Measurements from ENCODE around the gene TRAPPC11.

Gene TRAPPC11

DNA sequence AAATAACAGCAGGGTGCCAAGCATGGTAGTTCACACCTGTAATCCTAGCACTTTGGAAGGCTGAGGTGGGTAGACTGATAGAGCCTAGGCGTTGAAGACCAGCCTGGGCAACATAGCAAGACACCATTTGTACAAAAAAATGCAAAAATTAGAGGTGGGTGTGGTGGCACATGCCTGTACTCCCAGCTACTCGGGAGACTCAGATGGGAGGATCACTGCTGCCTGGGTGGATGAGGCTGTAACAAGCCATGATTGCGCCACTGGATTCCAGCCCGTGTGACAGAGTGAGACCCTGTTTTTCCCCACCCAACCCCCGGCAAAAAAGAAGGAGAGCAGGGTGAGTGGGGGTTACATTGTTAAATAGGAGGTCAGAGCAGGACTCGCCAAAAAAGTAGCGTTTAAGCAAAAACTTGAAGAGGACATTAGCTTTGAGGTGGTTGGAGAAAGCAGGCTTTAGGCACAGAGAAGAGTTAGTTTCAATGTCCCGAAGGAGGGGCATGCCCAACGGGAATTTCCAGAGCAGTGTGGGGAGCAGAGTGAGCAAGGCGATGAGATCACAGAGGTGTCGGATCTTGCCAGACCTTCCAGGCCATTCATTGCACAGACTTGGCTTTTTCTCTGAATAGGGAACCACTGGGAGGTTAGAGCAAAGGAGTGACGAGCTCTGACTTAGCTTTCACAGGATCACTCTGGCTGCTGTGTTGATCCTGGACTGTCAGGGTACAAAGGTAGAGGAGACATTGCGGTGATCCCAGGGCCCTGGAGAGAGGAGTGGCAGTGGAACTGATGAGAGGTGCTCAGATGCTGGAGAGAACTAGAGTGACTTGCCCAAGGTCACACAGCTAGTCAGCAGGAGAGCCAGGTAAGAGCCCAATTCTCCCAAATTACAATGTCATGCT is 70.6 kb downstream of the TRAPPC11 start:
- in situ Hi-C loops (cut with HindIII; ENCODE audit: low pct_unique_long_range_greater_than_20kb, low sequenced_read_pairs): no loop called here
- no peak for DNase-seq (ENCODE audit: low read depth in 1 of 2, low spot score in 1 of 2)
- TF ChIP-seq JUND (IDR thresholded peaks at IDR 0.05; ENCODE audit: low read depth): no peak

DNA sequence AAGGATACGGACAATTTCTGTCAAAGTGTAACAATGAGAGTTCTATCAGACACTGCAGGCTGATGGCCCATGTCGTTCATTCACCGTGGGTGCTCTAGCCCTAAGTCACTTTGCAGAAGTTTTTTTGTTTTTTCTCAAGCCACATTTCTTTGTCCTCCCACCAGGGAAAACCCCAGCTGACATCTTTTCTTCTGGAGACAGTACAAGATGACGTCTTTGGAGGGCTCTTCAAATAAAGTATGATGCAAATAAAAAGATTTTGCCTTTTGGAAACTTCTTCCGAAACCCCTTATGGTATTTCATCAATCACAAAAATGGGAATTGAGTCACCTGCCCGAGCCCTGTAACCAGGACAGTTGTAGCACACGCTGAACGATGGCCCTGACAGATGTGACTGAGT is 73.2 kb downstream of the TRAPPC11 start:
- in situ Hi-C loops (cut with HindIII; ENCODE audit: low pct_unique_long_range_greater_than_20kb, low sequenced_read_pairs): no loop called here
- DNase-seq (ENCODE audit: low read depth in 1 of 2, low spot score in 1 of 2): no peak
- TF ChIP-seq JUND (IDR thresholded peaks at IDR 0.05; ENCODE audit: low read depth): no peak

- in situ Hi-C loops (cut with HindIII; ENCODE audit: low pct_unique_long_range_greater_than_20kb, low sequenced_read_pairs): no loop called here
- no peak for DNase-seq (ENCODE audit: low read depth in 1 of 2, low spot score in 1 of 2)
- TF ChIP-seq JUND (IDR thresholded peaks at IDR 0.05; ENCODE audit: low read depth): no peak
These were observed 74.1 kb downstream of the TRAPPC11 start for GRCh38 chr4:183733181-183733580.

DNA sequence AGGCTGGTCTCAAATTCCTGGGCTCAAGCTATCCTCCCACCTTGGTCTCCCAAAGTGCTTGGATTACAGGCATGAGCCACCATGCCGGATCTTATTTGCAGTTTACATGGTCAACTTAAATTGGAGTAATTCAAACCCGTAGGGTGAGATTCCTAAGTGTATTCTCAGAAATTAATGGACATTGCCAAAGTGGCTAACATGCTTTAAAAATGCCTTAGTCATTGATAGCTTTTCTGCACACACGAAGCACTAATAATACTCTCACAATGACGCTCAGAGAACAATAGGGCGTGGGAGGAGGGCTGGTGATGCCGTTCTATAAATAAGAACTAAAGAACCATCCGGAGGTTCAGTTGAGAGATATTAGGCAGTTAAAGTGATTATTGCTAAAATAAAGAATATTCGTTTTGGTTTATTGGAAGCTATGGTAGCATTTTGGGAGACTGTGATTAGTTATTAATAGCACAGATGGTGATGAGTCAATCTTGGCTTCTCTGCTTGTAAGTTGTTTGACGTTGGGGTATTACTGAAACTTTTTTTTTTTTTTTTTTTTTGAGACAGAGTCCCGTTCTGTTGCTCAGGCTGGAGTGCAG is 79.1 kb downstream of the TRAPPC11 start:
- TF ChIP-seq JUND (IDR thresholded peaks at IDR 0.05; ENCODE audit: low read depth): no peak
- in situ Hi-C loops (cut with HindIII; ENCODE audit: low pct_unique_long_range_greater_than_20kb, low sequenced_read_pairs): no loop called here
- DNase-seq (ENCODE audit: low read depth in 1 of 2, low spot score in 1 of 2): no peak

GRCh38 chr4:183738961-183739360 is 79.9 kb downstream of the TRAPPC11 start:
- no peak for DNase-seq (ENCODE audit: low read depth in 1 of 2, low spot score in 1 of 2)
- no peak for TF ChIP-seq JUND (IDR thresholded peaks at IDR 0.05; ENCODE audit: low read depth)
- in situ Hi-C loops (cut with HindIII; ENCODE audit: low pct_unique_long_range_greater_than_20kb, low sequenced_read_pairs): no loop called here

DNA sequence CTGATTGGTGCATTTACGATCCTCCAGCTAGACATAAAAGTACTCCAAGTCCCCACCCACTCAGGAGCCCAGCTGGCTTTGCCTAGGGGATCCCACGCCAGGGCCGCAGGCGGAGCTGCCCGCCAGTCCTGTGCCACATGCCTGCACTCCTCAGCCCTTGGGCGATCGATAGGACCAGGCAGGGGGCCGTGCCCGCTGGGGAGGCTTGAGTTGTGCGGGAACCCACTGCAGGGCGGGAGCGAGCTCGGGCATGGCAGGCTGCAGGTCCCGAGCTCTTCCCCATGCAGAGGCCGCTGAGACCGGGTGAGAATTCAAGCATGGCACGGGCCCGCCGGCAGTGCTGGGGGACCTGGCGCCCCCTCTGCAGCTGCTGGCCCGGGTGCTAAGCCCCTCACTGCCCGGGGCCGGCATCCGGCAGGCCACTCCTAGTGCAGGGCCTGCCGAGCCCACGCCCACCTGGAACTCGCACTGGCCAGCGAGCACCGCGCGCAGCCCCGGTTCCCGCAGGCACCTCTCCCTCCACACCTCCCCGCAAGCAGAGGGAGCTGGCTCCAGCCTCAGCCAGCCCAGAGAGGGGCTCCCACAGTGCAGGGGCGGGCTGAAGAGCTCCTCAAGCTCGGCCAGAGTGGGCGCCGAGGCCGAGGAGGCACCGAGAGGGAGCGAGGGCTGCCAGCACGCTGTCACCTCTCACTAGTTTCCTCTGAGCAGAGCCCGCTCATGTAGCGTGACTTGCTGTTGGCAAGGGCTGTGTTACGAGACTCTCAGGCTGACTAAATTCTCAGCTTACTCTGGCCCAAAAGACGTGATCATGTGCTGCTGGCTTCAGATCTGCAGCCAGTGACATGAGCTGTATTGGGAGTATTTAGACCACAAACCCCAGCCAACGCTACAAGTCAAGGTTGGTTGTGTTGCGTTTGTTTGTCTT is 87.5 kb downstream of the TRAPPC11 start:
- DNase-seq (ENCODE audit: low read depth in 1 of 2, low spot score in 1 of 2): no peak
- no peak for TF ChIP-seq JUND (IDR thresholded peaks at IDR 0.05; ENCODE audit: low read depth)
- in situ Hi-C loops (cut with HindIII; ENCODE audit: low pct_unique_long_range_greater_than_20kb, low sequenced_read_pairs): no loop called here

DNA sequence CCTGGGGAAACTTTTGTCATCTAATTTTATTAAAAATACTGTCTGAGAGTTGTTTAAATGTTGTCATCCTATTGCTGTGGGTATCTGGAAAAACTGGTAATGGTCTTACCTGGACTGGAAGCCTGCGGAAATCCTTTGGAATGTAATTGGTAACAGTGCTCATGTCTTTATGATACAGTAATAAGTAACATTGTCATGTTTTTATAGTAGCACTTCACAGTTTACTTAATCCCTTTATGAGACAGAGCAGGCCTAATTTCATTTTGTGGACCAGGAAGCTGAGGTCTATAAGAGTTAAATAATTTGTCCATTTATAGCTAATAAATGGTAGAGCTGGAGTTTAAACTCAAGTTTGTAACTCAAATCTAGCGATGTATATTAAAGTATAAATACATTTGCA is 88.3 kb downstream of the TRAPPC11 start:
- TF ChIP-seq JUND (IDR thresholded peaks at IDR 0.05; ENCODE audit: low read depth): no peak
- in situ Hi-C loops (cut with HindIII; ENCODE audit: low pct_unique_long_range_greater_than_20kb, low sequenced_read_pairs): no loop called here
- DNase-seq (ENCODE audit: low read depth in 1 of 2, low spot score in 1 of 2): no peak

DNA sequence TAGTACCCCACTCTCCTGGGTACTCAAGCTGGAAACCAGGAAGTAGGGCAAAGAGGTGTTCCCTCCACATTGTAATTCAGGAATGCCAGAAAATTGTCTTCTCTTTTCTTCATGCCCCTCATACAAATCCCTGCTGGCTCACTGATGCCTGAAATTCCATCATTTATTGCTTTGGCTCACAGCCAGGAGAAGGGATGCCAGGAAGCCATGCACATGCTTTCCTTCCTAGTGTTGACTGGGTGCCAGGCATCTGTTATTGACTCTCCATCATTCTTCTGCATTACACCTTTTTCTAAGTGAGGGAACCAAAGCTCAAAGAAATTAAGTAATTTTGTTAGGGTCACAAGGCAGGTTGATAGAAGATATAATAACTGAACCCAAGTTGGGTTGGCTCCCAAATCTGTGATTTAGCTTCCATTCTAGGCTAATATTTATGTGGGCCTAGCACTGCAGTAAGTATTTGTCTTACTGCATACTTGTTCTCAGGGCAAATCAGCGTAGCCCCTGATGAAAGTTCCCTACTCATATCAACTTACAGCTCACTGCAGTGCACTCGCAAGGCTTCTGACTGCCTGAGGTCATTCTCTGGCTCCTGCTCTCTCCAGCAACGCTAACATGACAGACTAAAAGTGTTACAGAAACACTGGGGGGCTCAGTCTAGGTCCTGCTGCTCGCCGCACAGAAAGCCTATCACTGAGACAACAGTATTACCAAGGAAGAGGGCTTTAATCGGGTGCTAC is 89.0 kb downstream of the TRAPPC11 start:
- DNase-seq (ENCODE audit: low read depth in 1 of 2, low spot score in 1 of 2): peak in 1 of 2 experiments; percentile 33
- TF ChIP-seq JUND (IDR thresholded peaks at IDR 0.05; ENCODE audit: low read depth): no peak
- in situ Hi-C loops (cut with HindIII; ENCODE audit: low pct_unique_long_range_greater_than_20kb, low sequenced_read_pairs): no loop called here

DNA sequence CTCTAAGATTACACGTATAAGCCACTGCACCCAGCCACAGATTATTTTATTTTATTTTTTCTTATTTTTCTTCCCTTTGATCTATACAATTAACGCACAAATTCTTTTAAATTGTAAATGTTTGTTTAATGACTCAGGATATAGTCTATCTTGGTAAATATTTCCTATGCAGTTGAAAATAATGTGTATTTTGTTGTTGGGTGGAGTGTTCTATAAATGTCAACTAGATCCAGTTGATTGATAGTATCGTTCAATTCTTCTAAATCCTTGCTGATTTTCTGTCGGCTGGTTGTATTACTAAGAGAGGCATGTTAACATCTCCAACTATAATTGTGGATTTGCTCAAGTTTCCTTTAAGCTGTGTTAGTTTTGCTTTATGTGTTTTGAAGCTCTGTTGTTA is 92.0 kb downstream of the TRAPPC11 start:
- TF ChIP-seq JUND (IDR thresholded peaks at IDR 0.05; ENCODE audit: low read depth): no peak
- DNase-seq (ENCODE audit: low read depth in 1 of 2, low spot score in 1 of 2): no peak
- in situ Hi-C loops (cut with HindIII; ENCODE audit: low pct_unique_long_range_greater_than_20kb, low sequenced_read_pairs): no loop called here

- DNase-seq (ENCODE audit: low read depth in 1 of 2, low spot score in 1 of 2): no peak
- TF ChIP-seq JUND (IDR thresholded peaks at IDR 0.05; ENCODE audit: low read depth): no peak
- in situ Hi-C loops (cut with HindIII; ENCODE audit: low pct_unique_long_range_greater_than_20kb, low sequenced_read_pairs): no loop called here
These were observed 96.5 kb downstream of the TRAPPC11 start for GRCh38 chr4:183755596-183755995.

DNA sequence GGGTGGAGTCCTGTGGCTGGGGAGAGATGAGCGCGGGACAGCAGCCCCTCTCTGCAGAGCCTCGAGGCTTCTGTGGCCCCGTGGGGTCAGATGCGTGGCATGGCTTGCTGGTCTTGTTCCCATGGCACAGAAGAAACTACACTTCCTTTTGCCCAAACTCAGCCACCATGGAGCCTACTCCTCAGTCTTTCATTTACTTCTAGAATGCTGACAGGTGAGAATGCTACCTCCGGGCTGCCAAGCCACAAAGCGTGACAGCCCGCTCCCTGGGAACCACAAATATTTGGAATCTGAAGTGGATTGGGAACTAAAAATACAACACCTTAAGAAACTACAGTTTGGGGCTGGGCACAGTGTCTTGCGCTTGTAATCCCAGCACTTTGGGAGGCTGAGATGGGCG is 98.0 kb downstream of the TRAPPC11 start:
- DNase-seq (ENCODE audit: low read depth in 1 of 2, low spot score in 1 of 2): peak in 1 of 2 experiments; percentile 73
- TF ChIP-seq JUND (IDR thresholded peaks at IDR 0.05; ENCODE audit: low read depth): no peak
- in situ Hi-C loops (cut with HindIII; ENCODE audit: low pct_unique_long_range_greater_than_20kb, low sequenced_read_pairs): no loop called here
